GM13977 (cell line): ENCODE results near the gene CTBP2.

ENCODE experiments used
- DNase-seq: peaks from one replicate; pipeline ENCODE4 v3.0.0; 2012; ENCODE audit warnings: low spot score
- CTCF ChIP-seq: IDR thresholded peaks from 2 replicates; pipeline ENCODE4 v1.5.1; 2012; ENCODE audit warnings: mild to moderate bottlenecking, control low read depth; ENCODE audit not compliant: insufficient read depth; ENCODE audit errors: extremely low read depth, missing control alignments
- in situ Hi-C: fragments of 300-500 bp; cut with MboI; formaldehyde crosslinking; loops from one replicate; pipeline ENCODE4 v1.12.0; 2022; ENCODE audit warnings: low sequenced_read_pairs, low pct_unique_long_range_greater_than_20kb, mixed read lengths, inconsistent platforms; ENCODE audit not compliant: unreplicated experiment

Gene CTBP2

GRCh38 chr10:125002423-125003145, 157.8 kb downstream of the CTBP2 start:
- peak; percentile 24 for DNase-seq
- in situ Hi-C loops = no loop called here
- TF ChIP-seq CTCF = no peak

GRCh38 chr10:125002047-125002422, 158.3 kb downstream of the CTBP2 start:
- DNase-seq = peak; percentile 18
- no peak for TF ChIP-seq CTCF
- in situ Hi-C loops = no loop called here

- no peak for TF ChIP-seq CTCF
- peak; percentile 6 for DNase-seq
- in situ Hi-C loops = no loop called here
These were observed 158.9 kb downstream of the CTBP2 start for GRCh38 chr10:125001313-125002046.

GRCh38 chr10:125000366-125001312, 159.7 kb downstream of the CTBP2 start:
- in situ Hi-C loops = no loop called here
- DNase-seq = peak; percentile 43

GRCh38 chr10:124999433-125000365, 160.7 kb downstream of the CTBP2 start:
- peak; percentile 17 for DNase-seq
- no peak for TF ChIP-seq CTCF
- in situ Hi-C loops = no loop called here

More at GRCh38 chr10:125000366-125001312, 159.7 kb downstream of the CTBP2 start:
- TF ChIP-seq CTCF = no peak
